H1 (cell line): Measurements from ENCODE around the gene NDUFB1. TPM values are rescaled to one million over a fixed set of nuclear protein-coding genes. Genes with fewer than 3 reads are reported as not detected.

Source experiments
- CTCF ChIA-PET: fragments of 300-600 bp; sonication (Branson Sonifier 250); formaldehyde crosslinking; loops from one replicate; lab custom pipeline; 2021; ENCODE audit not compliant: partially characterized antibody; lab: Charles Lee
- POLR2A ChIA-PET: fragments of 300-600 bp; sonication (Branson Sonifier 250); formaldehyde crosslinking; loops from one replicate; lab custom pipeline; 2021; ENCODE audit warnings: inconsistent platforms; ENCODE audit not compliant: partially characterized antibody; lab: Charles Lee
- DNase-seq, 2 experiments: peaks; one replicate each; pipeline versions ENCODE4 v3.0.0 to v3.0.0-alpha.2; 2010 to 2022; ENCODE audit warnings: low spot score in 2 of 2, low read depth in 1 of 2, mixed read lengths in 1 of 2
- FAIRE-seq: peaks from 2 replicates; lab custom pipeline; 2011; peaks lifted over from hg19 to GRCh38; lab: Jason Lieb, UNC
- H2AFZ ChIP-seq: 2 replicates; pipeline ENCODE4 v1.8.1; 2012; ENCODE audit warnings: low read length, inconsistent platforms
- H2AK5ac ChIP-seq: 2 replicates; pipeline ENCODE4 v1.6.1; 2013; ENCODE audit warnings: low read depth, low read length
- H2BK120ac ChIP-seq: replicated peaks from 2 replicates; pipeline ENCODE3; 2013; ENCODE audit warnings: low read depth, low read length, inconsistent platforms
- H2BK12ac ChIP-seq: 2 replicates; pipeline ENCODE4 v1.6.1; 2013; ENCODE audit warnings: low read depth, low read length
- H2BK15ac ChIP-seq: 2 replicates; pipeline ENCODE4 v1.6.1; 2013; ENCODE audit warnings: low read length
- H2BK20ac ChIP-seq: 2 replicates; pipeline ENCODE4 v1.6.1; 2013; ENCODE audit warnings: low read length
- H2BK5ac ChIP-seq: 2 replicates; pipeline ENCODE4 v1.6.1; 2013; ENCODE audit warnings: low read depth, low read length
- H3K14ac ChIP-seq: 2 replicates; pipeline ENCODE4 v1.6.1; 2013; ENCODE audit warnings: inconsistent platforms; ENCODE audit not compliant: insufficient read length
- H3K18ac ChIP-seq: 2 replicates; pipeline ENCODE4 v1.6.1; 2013; ENCODE audit warnings: low read length; ENCODE audit errors: extremely low read depth
- H3K23ac ChIP-seq: 2 replicates; pipeline ENCODE4 v1.6.1; 2013; ENCODE audit warnings: inconsistent platforms; ENCODE audit not compliant: insufficient read length
- H3K23me2 ChIP-seq: 2 replicates; pipeline ENCODE4 v1.6.1; 2013; ENCODE audit warnings: low read depth, low read length
- H3K27ac ChIP-seq: 2 replicates; pipeline ENCODE4 v1.6.1; 2011; ENCODE audit warnings: low read depth, low read length, inconsistent platforms
- H3K27me3 ChIP-seq, 4 experiments: replicated peaks in 1 of 4; 1 replicate in 1 of 4; 2 replicates in 3 of 4; pipeline versions ENCODE4 v1.6.1 to v1.8.1; 2011 to 2013; ENCODE audit warnings: low read length in 3 of 4, mild to moderate bottlenecking in 3 of 4, inconsistent platforms in 2 of 4, mixed read lengths in 2 of 4, moderate library complexity in 1 of 4; ENCODE audit not compliant: control insufficient read depth in 3 of 4, insufficient read depth in 3 of 4; ENCODE audit errors: extremely low read depth in 1 of 4
- H3K36me3 ChIP-seq, 4 experiments: 2 replicates each; pipeline versions ENCODE4 v1.6.1 to v1.8.1; 2011 to 2013; ENCODE audit warnings: mild to moderate bottlenecking in 4 of 4, low read length in 3 of 4, moderate library complexity in 2 of 4, control low read depth in 1 of 4, inconsistent platforms in 1 of 4; ENCODE audit not compliant: insufficient read depth in 4 of 4, control insufficient read depth in 2 of 4
- H3K4ac ChIP-seq: replicated peaks from 2 replicates; pipeline ENCODE3; 2013; ENCODE audit warnings: low read length, low read depth, mixed read lengths, inconsistent platforms; ENCODE audit not compliant: insufficient read length
- H3K4me1 ChIP-seq, 4 experiments: replicated peaks in 1 of 4; 1 replicate in 1 of 4; 2 replicates in 3 of 4; pipeline versions ENCODE4 v1.6.1 to v1.8.1; 2011 to 2013; ENCODE audit warnings: low read length in 3 of 4, inconsistent platforms in 2 of 4, mixed read lengths in 1 of 4; ENCODE audit not compliant: insufficient read depth in 4 of 4, control insufficient read depth in 3 of 4
- H3K4me2 ChIP-seq, 2 experiments: 2 replicates each; pipeline versions ENCODE4 v1.6.1 to v1.8.1; 2011 to 2013; ENCODE audit warnings: low read depth in 2 of 2, low read length in 2 of 2, control low read depth in 1 of 2, inconsistent platforms in 1 of 2, mild to moderate bottlenecking in 1 of 2; ENCODE audit not compliant: insufficient read depth in 1 of 2
- H3K4me3 ChIP-seq, 4 experiments: fragments of 200-600, 300-600 bp in 1 of 4; sonication (generic), shearing (Covaris generic), sonication (Bioruptor Twin) in 1 of 4; 2 replicates each; pipeline versions ENCODE4 v1.5.1 to v1.8.1; 2011 to 2016; ENCODE audit warnings: low read length in 4 of 4, low read depth in 3 of 4, control low read depth in 2 of 4, inconsistent platforms in 2 of 4, mild to moderate bottlenecking in 2 of 4, mixed read lengths in 1 of 4, moderate library complexity in 1 of 4; ENCODE audit not compliant: insufficient read depth in 2 of 4; ENCODE audit errors: extremely low read depth in 1 of 4
- H3K56ac ChIP-seq: replicated peaks from 2 replicates; pipeline ENCODE3; 2013; ENCODE audit warnings: low read depth, mild to moderate bottlenecking, mixed read lengths, low read length, inconsistent platforms; ENCODE audit not compliant: insufficient read length
- H3K79me1 ChIP-seq: 2 replicates; pipeline ENCODE4 v1.6.1; 2013; ENCODE audit warnings: low read depth, low read length, control low read depth
- H3K79me2 ChIP-seq, 2 experiments: 2 replicates each; pipeline versions ENCODE4 v1.6.1 to v1.8.1; 2012 to 2013; ENCODE audit warnings: low read length in 2 of 2, mild to moderate bottlenecking in 2 of 2, inconsistent platforms in 1 of 2; ENCODE audit not compliant: insufficient read depth in 2 of 2, control insufficient read depth in 1 of 2
- H3K9ac ChIP-seq, 4 experiments: replicated peaks in 1 of 4; 1 replicate in 1 of 4; 2 replicates in 3 of 4; pipeline versions ENCODE4 v1.6.1 to v1.8.1; 2011 to 2013; ENCODE audit warnings: low read depth in 3 of 4, low read length in 3 of 4, control low read depth in 2 of 4, mild to moderate bottlenecking in 2 of 4, moderate library complexity in 2 of 4, inconsistent platforms in 1 of 4; ENCODE audit errors: extremely low read depth in 1 of 4
- H3K9me3 ChIP-seq, 2 experiments: 2 replicates each; pipeline versions ENCODE4 v1.6.1 to v1.8.1; 2012 to 2013; ENCODE audit warnings: mild to moderate bottlenecking in 2 of 2, moderate library complexity in 2 of 2, control low read depth in 1 of 2, inconsistent platforms in 1 of 2, low read depth in 1 of 2, low read length in 1 of 2, mixed read lengths in 1 of 2; ENCODE audit not compliant: insufficient read depth in 2 of 2
- H4K20me1 ChIP-seq, 2 experiments: replicated peaks in 1 of 2; 2 replicates each; pipeline versions ENCODE3 to v1.8.1; 2011 to 2013; ENCODE audit warnings: inconsistent platforms in 2 of 2, low read length in 2 of 2, mild to moderate bottlenecking in 1 of 2; ENCODE audit not compliant: insufficient read depth in 2 of 2, control insufficient read depth in 1 of 2
- H4K5ac ChIP-seq: 2 replicates; pipeline ENCODE4 v1.6.1; 2013; ENCODE audit warnings: low read length, low read depth, mixed read lengths, inconsistent platforms; ENCODE audit not compliant: insufficient read length
- H4K8ac ChIP-seq: 2 replicates; pipeline ENCODE4 v1.8.0; 2013; ENCODE audit warnings: mild to moderate bottlenecking, moderate library complexity, low read length, inconsistent platforms; ENCODE audit not compliant: insufficient read depth; ENCODE audit errors: extremely low read depth
- H4K91ac ChIP-seq: replicated peaks from 2 replicates; pipeline ENCODE3; 2013; ENCODE audit warnings: low read length, mixed read lengths, inconsistent platforms; ENCODE audit not compliant: insufficient read length
- CBX8 ChIP-seq: fragments of 300-800, 300-1000 bp; sonication (generic); IDR thresholded peaks from 2 replicates; pipeline ENCODE4 v1.7.1; 2016; ENCODE audit warnings: low read depth, low read length, borderline replicate concordance
- GTF2F1 ChIP-seq: IDR thresholded peaks from 2 replicates; pipeline ENCODE4 v1.6.1; 2012; ENCODE audit warnings: low read depth, low read length, improper control_type of control experiment, borderline replicate concordance
- JUN ChIP-seq: IDR thresholded peaks from 2 replicates; pipeline ENCODE4 v1.6.1; 2011; ENCODE audit warnings: low read depth, mild to moderate bottlenecking, improper control_type of control experiment, low read length
- PHF8 ChIP-seq: fragments of 200-600 bp; sonication (generic); conservative IDR thresholded peaks from 2 replicates; pipeline ENCODE4 v1.7.1; 2012; ENCODE audit warnings: low read depth, mild to moderate bottlenecking, inconsistent platforms, low read length, moderate library complexity
- POLR2A ChIP-seq, 2 experiments: IDR thresholded peaks; 1 replicate in 1 of 2; 2 replicates in 1 of 2; pipeline ENCODE4 v1.6.1; 2011; ENCODE audit warnings: low read depth in 2 of 2, low read length in 2 of 2, mild to moderate bottlenecking in 2 of 2; ENCODE audit errors: control extremely low read depth in 1 of 2
- POLR2AphosphoS5 ChIP-seq: IDR thresholded peaks from 2 replicates; pipeline ENCODE4 v1.6.1; 2011; ENCODE audit warnings: low read depth, low read length
- POU5F1 ChIP-seq: IDR thresholded peaks from 2 replicates; pipeline ENCODE4 v1.6.1; 2011; ENCODE audit warnings: low read depth, mild to moderate bottlenecking, low read length, moderate library complexity
- RAD21 ChIP-seq, 2 experiments: IDR thresholded peaks in 1 of 2; conservative IDR thresholded peaks in 1 of 2; 2 replicates each; pipeline ENCODE4 v1.6.1; 2011; ENCODE audit warnings: low read depth in 2 of 2, low read length in 2 of 2, improper control_type of control experiment in 1 of 2, inconsistent platforms in 1 of 2, mild to moderate bottlenecking in 1 of 2, moderate library complexity in 1 of 2
- RFX5 ChIP-seq: IDR thresholded peaks from 2 replicates; pipeline ENCODE4 v1.6.1; 2011; ENCODE audit warnings: low read depth, low read length, improper control_type of control experiment, borderline replicate concordance
- RNF2 ChIP-seq: fragments of 200-900, 300-1000 bp; sonication (generic); IDR thresholded peaks from 2 replicates; pipeline ENCODE4 v1.7.1; 2016; ENCODE audit warnings: borderline replicate concordance, low read depth, mild to moderate bottlenecking, antibody characterized with exemption, low read length; ENCODE audit not compliant: poor library complexity, severe bottlenecking; ENCODE audit errors: missing control alignments
- RXRA ChIP-seq: IDR thresholded peaks from 2 replicates; pipeline ENCODE4 v1.6.1; 2011; ENCODE audit warnings: low read depth, mild to moderate bottlenecking, low read length, moderate library complexity; ENCODE audit not compliant: insufficient read depth
- TEAD4 ChIP-seq: IDR thresholded peaks from 2 replicates; pipeline ENCODE4 v1.6.1; 2012; ENCODE audit warnings: low read depth, low read length, inconsistent platforms, mixed read lengths
- USF2 ChIP-seq: IDR thresholded peaks from 2 replicates; pipeline ENCODE4 v1.6.1; 2011; ENCODE audit warnings: low read length, improper control_type of control experiment
- WGBS, 2 experiments: shearing (Covaris generic) in 1 of 2; methylation state at CpG; one replicate each; pipeline versions ENCODE4 v1.1.6 to v1.1.7; 2013 to 2015; ENCODE audit warnings: low lambda C conversion rate in 2 of 2, mixed read lengths in 2 of 2, inconsistent platforms in 1 of 2, low coverage in 1 of 2, missing lambda C conversion rate in 1 of 2; ENCODE audit not compliant: insufficient replicate concordance in 2 of 2, insufficient coverage in 1 of 2, insufficient read length in 1 of 2; ENCODE audit errors: extremely low coverage in 1 of 2, missing lambda C conversion rate in 1 of 2; 5-methylcytosine and 5-hydroxymethylcytosine counted together
- polyA plus RNA-seq, 7 experiments: library from polyadenylated mRNA; depleted of rRNA in 3 of 7; stranded (reverse) in 5 of 7; unstranded in 2 of 7; fragments of >200 nt in 5 of 7; fragments of 200-250 nt in 2 of 7; gene quantifications; 1 replicate in 5 of 7; 2 replicates in 1 of 7; 4 replicates in 1 of 7; pipeline versions ENCODE4 v1.2.1 to v1.2.3, GENCODE V29; 2011 to 2013; ENCODE audit warnings: missing spikeins in 2 of 7, mixed read lengths in 2 of 7
- total RNA-seq: library from RNA; stranded (reverse); fragmentation: NEBNext Ultra II Directional; extraction: Animal tissue kit (Norgen Biotek cat#: 25700); gene quantifications from 2 replicates; pipeline ENCODE4 v1.2.1, GENCODE V29; 2021

The NDUFB1 gene
- total and polyA plus RNA-seq, 2 of the 8 experiments (the other 6 are each of a cell fraction or from before 2014, with no cell fraction given): 124 to 271 TPM

DNA sequence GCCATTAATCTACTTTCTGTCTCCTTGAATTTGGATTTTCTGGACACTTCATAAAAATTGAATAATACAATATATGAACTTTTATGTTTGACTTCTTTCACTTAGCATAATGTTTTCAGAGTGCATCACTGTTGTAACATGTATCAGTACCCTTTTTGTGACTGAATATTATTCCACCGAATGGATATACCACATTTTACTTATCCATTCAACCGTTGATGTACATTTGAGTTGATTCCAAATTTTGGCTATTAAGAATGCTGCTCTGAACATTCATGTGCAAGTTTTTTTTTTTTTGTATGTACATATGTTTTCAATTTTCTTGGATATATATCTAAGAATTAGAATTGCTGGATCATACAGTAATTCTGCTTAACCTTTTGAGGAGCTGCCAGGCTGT lies 43.5 kb upstream of the NDUFB1 start:
- FAIRE-seq (no peak), DNase-seq (no peak)
- Histone ChIP-seq H3K14ac (no peak overlapping the region), H2BK20ac (no peak overlapping the region), H2AK5ac (no peak overlapping the region), H2BK12ac (no peak overlapping the region), H3K18ac (no peak overlapping the region), H3K4me1 (no peaks in the 10 kb centered on the region), H2BK120ac (no peak overlapping the region), H4K91ac (no peak overlapping the region), H3K9me3 (peaks cover 8 to 13% of the 10 kb centered on the region in 2 experiments; a peak in 3 of 4 replicates), H4K20me1 (no peaks in the 10 kb centered on the region), H2BK5ac (no peak overlapping the region), H3K4me3 (no peak overlapping the region), H4K5ac (no peak overlapping the region), H3K23me2 (no peaks in the 10 kb centered on the region), H3K4me2 (no peak overlapping the region), H3K79me2 (no peaks in the 10 kb centered on the region), H3K79me1 (no peaks in the 10 kb centered on the region), H3K4ac (no peak overlapping the region), H3K23ac (no peak overlapping the region), H3K27ac (no peak overlapping the region), H3K27me3 (no peaks in the 10 kb centered on the region; a peak in 1 of 7 replicates), H3K9ac (no peak overlapping the region), H2AFZ (no peak overlapping the region), H4K8ac (no peak overlapping the region), H3K56ac (no peak overlapping the region), H2BK15ac (no peak overlapping the region), H3K36me3 (peaks cover 4 to 67% (median 39%) of the 10 kb centered on the region in 4 experiments; a peak in 7 of 8 replicates)
- ChIA-PET CTCF (no interaction called here), POLR2A (no interaction called here)
- WGBS, 2 experiments: 88% methylated on average over 2 of the region's 2 CpGs; no CpG with 5 or more reads in 1 of the 2 experiments
- TF ChIP-seq RXRA: no peak
- no peak for TF ChIP-seq POLR2A (IDR thresholded peaks at IDR 0.05; ENCODE audit: control extremely low read depth in 1 of 2, low read depth in 2 of 2, low read length in 2 of 2)
- no peak for TF ChIP-seq POLR2AphosphoS5
- TF ChIP-seq JUN: no peak
- TF ChIP-seq RNF2: no peak
- no peak for TF ChIP-seq RFX5
- no peak for TF ChIP-seq TEAD4
- TF ChIP-seq CBX8: no peak
- TF ChIP-seq POU5F1: no peak
- TF ChIP-seq RAD21 (IDR thresholded peaks at IDR 0.05 in 1 of 2, conservative IDR thresholded peaks at IDR 0.05 in 1 of 2; ENCODE audit: low read depth in 2 of 2, low read length in 2 of 2): no peak
- no peak for TF ChIP-seq USF2
- TF ChIP-seq PHF8: no peak
- TF ChIP-seq GTF2F1: no peak
